HS-27A (cell line): ENCODE results near the gene POLR1D.
"Not testable (repeated sequence)": the region's sequence is repeated elsewhere in the genome, so short reads cannot be mapped to it uniquely, and the experiment has no call there.

ENCODE experiments used
- DNase-seq: peaks from one replicate; pipeline ENCODE4 v3.0.0-alpha.2; 2012; ENCODE audit warnings: low read depth, missing footprints

The POLR1D gene

DNA sequence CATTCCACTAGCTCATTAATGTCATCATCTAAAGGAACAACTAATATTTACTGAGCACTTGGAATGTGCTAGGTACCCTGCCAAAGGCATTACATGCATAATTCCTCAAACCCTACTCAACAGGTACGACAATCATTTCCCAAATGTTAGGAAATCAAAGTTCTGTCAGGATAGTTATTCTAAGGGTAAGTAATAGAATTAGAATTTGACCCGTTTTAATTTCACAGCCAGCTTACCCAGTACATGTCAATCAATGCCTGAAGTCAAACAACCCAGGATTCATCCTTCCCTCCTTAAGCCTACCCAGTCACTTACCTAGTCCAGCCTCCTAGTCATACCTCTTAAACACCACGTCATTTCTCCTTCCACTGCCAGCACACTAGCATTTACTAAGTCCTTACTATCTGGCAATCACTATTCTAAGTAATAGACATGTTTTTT lies 3.8 kb upstream of the POLR1D start:
- DNase-seq = no peak

DNA sequence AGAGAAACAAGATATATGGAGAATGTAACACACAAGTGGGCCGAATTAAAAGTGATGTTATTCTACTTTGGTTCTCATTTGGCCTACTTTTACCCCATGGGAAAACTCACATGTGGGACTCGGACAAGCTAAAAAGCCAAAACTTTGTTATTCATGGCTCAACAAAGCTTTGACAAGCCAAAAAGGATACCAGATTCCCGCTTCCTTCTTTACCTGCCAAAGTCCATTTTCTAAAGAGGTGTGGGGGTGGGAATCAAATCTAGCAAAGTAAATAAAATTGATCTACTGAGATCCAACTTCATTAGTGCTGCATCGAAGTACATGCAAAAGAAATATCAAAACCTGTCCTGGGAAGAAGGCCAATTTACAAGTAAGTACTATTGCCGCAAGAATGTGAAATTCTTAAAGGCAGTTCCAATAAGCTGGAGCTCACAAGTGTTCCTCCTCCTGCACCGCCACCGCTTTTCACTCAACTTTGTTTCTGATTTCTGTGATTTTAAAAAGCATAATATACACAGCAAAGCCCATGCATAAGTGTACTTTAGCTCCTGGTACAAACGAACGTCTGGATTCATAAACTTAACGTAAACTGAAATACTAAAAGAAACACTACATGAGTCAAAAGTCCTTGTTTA lies 2.5 kb upstream of the POLR1D start:
- DNase-seq = no peak

DNA sequence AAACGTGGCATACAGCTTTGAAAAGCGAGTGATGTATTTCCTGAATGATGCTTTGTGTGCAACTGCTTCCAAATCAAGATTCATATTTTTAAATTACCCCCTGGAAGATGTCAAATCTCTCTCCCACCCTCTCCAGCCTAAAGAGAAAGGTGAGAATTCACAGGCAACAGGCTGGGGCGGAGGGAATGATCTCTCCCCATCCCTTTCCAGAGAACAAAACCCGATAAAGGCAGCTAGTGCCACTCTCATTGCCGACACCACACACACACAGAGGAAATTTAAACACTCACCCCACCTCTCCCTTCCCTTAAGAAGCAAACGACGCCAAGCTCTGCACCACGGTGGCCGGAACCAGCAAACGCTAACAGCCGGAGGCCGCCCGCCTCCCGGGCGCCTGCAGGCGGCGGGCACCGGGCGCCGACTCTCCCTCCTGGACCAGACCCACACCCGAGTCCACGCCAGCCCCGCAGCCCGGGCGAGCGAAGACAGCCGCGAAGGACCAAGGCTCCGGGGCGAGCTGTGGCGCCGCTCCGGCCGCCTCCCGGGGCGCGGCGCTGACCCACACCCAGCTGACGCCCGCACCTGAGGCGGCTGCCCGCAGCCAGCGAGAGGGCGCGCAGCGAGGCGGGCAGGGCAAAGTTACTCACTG lies 1.8 kb upstream of the POLR1D start:
- no peak for DNase-seq

DNA sequence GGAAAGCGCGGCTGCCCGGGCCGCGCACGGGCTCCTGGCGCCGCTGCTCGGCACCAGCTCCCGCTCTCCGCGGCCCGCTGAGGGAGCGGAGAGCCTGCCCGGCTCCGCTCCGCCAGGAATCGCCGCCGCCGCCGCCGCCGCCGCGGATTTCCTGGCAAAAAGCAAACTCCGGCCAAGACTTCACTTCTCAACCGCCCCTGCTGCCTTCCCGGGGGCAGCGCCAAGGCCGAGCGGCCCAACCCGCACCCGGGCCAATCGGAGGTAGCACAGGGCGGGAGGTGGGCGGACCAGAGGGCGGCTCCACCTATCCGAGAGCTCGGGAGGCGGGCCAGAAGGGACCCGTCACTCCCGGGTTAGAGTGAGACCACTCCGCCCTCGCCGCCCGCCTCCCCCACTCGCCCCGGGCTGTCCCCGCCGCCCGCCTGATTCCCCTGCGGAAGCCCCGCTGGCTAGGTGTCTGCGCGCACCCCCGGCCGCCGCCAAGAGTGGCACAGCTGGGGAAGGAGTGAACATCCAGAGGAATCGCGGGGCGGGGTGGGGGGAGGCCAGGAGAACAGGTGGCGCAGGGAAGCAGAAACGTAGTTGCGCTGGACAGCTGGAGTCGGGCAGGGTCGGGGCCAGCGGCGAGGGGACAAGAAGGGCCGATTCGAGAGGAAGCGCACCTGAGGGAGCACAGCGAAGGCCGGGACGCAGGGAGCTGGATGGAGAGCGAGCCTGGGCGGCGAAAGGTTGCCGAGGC lies 1.1 kb upstream of the POLR1D start, which contains the start of gene LNX2:
Gene LNX2, minus strand, starts transcription at position 153 of the 739 bp plus-strand sequence. CDS start 38,826 bp downstream, outside the sequence.
- no peak for DNase-seq

DNA sequence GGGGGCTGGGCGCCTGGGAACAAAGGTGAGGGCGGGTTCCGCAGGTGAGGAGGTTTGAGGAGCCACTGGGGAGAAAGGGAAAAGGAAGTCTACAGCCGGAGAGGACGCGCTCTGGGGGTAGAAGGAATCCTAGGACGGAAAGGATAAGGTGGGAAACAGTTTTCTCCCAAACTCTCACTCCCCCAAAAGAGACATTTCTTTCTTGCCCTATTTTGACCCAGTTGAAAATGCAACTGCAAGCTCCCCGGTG lies 651 bp upstream of the POLR1D start:
- no peak for DNase-seq

DNA sequence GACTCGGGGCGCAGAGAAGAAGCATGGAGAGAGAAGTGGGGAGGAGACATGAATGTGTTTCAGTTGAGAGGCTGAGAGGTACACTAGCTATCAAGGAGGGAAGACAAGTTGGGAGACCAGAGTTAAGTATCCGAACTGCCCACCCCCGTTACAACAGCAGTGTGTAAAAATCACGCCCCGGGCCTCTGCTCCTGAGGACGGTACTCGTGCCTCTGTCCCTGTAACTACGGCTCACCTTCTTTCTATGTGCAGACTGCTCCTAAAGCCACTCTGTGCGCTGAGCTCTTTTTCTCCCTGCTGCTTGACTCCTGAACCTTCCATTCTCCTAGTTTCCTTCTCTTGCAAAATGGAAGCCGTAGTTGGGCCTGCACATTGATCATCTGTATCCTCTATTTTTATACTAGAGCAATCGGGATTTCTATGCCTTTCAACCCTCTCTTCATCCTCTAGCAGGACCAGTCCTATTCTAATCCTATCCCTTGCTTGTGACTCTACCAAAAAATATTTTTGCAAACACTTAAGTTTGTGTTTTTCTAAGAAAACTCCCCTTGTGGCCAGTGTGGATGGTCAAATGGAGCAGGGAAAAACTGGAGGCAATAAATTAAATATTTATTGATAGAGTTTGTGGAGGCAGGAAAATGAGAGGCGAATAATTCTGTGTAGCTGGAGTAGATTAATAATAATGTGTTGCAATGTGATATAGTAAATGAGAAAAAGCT lies 569 bp downstream of the POLR1D start:
- no peak for DNase-seq

DNA sequence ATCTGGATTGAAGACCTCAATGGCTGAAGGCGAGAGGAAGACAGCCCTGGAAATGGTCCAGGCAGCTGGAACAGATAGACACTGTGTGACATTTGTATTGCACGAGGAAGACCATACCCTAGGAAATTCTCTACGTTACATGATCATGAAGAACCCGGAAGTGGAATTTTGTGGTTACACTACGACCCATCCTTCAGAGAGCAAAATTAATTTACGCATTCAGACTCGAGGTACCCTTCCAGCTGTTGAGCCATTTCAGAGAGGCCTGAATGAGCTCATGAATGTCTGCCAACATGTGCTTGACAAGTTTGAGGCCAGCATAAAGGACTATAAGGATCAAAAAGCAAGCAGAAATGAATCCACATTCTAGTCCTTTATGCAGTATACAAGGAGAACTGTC lies 1.2 kb downstream of the POLR1D start:
- DNase-seq = no peak

DNA sequence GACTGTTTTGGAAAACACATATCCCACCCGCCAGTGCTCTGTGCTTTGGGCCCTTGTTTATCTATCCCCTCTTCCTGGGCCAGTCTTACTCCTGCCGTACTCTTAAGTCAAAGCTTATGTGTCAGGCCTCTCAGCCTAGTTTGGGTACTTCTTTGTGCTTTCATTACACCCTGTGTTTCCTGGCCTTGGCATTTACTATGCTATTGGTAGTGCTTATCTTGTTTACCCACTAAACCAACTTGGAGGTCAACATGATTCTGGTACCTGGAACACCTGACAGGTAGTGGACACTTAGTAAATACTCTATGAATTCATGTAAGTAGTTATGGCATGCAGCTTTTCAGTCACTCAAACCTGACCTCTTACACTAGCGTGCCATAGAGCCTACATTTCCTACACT lies 2.4 kb downstream of the POLR1D start:
- no peak for DNase-seq

DNA sequence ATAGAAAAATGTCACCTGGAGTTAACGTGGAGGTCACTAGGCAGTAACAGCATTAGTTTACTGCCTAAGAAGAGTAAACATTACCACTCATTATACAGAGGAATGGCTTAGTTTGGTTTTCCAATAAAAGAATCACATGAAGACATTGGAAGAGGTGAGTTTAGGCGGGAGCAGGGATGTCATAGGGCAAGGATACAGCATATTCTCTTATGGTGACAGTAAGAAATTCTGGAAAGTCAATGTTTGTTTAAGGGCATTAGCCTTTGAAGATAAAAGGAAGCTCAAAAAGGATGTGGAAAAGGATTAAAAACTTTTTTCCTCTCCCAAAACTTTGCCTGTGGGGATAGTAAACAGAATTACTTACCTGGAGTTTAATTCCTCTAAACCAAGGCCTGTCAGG lies 4.1 kb downstream of the POLR1D start:
- DNase-seq = no peak

DNA sequence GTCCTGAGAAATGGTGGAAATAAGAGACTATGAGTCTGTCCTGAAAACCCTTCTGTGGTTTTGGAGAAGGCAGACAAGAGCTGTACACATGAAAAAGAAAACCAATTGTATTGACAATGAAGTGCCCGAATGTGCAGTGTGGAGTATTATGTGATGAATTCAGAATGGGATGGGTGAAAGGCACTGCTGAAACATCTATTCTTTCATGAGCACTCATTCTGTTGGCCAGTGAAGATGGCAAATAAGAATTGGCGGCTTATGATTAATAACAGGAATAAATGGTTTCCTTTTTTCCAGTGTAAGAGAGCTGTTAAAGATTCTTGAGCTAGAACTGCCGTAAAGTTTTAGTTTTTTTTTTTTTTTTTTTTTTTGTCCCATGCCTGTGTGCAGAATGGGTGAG lies 5.7 kb downstream of the POLR1D start:
- DNase-seq = no peak

DNA sequence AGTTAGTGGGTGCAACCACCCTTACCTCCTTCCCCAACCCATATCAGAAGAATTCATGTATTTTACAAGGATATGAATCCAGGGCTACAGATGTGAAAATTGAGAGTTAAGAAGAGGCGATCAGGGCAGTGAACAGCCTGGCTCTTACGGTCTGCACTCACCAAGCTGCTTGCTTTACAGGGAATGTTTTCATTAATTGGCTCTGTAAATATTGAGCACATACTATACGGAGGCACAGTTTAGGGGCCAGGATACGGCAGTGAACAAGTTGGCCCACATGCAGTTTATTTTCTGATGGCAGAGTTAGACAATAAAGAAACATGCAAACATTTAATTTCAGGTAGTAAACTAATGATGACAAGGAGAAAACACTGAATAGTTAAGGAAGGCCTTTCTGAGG lies 6.4 kb downstream of the POLR1D start:
- DNase-seq = no peak

DNA sequence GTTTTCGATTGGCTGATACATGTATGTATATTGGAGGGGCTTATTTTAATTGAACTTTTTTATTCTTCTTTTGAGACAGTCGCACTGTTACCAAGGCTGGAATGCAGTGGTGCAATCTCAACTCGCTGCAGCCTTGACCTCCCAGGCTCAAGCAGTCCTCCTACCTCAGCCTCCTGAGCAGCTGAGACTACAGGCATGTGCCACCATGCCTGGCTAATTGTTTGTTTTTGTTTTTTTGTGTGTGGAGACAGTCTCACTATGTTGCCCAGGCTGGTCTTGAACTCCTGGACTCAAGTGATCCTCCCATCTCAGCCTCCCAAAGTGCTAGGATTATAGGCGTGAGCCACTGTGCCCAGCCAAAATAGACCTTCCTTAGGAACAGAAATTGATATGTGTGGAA lies 7.1 kb downstream of the POLR1D start:
- DNase-seq = not testable (repeated sequence)

DNA sequence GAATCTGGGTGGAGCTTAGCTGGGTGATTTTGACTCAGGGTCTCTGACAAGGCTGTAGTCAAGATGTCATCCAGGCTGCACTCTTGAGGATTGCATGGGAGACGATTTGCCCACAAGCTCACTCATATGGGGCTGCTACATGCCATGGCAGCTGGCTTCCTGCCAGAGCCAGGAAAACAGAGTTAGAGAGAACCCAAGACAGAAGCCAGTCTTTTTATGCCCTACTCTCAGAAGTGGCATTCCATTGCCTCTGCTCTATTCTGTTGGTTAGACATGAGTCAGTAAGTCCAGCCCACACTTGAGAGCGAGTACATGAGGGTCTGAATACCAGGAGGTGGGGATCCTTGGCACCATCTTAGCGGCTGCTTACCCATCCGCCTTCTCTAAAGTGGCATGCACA lies 9.5 kb downstream of the POLR1D start:
- no peak for DNase-seq

DNA sequence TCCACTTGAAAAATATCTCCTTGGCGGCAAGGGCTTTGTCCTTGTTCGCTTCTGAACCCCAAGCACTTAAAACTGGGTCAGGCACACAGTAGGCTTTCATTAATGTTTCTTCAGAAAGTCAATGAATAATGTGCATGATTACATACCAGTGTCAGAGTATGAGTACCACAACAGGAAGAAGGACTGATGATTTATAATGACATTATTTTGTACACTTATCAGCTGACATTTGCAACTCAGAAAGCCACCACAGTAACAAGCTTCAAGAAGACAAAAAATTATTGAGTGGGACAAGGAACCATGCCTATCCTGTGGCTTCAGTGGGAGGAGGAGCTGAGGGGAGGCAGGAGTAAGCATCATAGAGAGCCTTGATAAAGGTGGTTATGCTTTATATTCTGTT lies 10.0 kb downstream of the POLR1D start:
- no peak for DNase-seq

DNA sequence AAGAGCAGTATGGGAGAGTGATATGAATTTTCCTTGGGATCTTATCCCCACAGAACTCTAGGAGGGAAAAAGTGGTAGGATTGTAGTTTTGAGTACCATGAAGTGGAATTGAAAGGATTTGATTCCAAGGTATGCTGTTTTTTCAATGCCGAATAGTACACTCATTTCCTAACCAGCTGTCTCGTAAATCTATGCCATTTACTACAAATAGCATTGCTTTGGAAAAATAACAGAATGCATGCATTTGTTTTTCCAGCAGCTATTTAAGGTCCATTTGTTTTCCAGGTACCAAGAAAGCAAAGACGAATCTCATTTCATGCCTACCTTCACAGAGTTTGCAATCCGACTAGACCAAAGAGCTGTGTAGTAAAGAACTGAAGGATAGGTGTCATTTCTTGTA lies 10.5 kb downstream of the POLR1D start:
- DNase-seq = no peak

DNA sequence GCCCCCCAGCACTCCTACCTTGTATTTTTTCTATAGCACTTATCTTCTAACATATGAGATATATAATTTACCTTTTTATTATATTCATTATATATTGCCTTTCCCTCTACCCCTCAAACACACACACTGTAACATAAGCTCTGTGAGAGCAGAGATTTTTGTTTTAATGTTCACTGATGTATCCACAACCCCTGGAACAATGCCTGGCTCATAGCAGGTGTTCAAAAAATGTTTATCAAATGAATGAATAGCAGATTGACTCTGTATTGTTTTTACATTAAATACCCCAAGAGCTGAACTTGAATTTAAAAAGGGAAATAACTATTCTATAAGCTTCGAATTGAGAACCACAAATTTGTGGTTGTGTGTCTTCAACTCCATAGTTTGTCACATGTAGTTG lies 11.0 kb downstream of the POLR1D start:
- no peak for DNase-seq

DNA sequence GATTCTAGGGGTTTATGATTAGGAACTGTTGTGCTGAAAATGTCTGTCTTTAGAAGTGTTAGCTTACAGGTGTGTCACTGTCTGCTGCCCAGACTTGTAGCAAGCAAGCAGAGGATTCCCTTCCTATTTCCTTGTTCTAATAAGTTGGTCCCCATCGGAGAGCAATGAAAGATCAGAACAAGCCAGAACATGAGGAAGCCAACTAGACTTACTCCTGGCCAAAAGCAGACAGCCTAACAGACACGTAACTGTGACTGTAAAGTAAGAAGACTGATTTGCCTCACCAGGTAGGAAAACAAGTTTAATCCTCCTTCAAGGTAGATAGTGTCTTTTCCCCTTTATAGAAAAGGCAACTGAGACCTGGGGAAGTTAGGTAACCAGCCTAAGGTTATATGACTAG lies 12.5 kb downstream of the POLR1D start:
- no peak for DNase-seq

DNA sequence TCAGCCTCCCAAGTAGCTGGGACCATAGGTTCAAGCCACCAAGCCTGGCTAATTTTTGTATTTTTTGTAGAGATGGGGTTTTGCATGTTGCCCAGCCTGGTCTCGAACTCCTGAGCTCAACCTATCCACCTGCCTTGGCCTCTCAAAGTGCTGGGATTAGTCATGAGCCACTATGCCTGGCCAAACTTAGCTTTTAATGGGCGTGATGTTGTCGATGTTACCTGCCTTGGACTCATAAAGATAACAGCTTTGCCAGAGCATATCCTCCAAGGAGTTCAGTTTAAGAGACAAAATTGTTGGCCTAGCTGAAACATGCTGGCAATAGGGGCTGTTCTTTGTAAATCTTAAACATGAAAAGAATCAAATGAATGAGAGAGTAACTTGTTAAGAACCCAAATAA lies 13.1 kb downstream of the POLR1D start:
- no peak for DNase-seq

DNA sequence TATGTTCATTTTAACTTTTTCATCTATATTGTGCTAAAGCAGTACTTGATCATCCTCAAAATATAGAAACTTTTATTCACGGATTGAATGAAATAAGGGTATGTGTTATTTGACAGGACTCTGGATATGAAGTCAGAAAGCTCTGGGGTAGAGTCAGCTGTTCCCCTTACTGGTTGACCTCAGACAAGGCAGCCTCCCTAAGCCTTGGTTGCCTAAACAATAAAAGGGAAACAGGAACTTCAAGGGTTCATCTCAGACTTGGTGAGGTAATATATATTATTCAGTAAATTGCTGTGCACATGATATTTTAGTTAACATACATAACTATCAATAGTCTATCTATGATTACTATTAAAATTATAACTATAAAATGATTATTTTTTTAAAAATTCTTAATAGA lies 13.6 kb downstream of the POLR1D start:
- no peak for DNase-seq

DNA sequence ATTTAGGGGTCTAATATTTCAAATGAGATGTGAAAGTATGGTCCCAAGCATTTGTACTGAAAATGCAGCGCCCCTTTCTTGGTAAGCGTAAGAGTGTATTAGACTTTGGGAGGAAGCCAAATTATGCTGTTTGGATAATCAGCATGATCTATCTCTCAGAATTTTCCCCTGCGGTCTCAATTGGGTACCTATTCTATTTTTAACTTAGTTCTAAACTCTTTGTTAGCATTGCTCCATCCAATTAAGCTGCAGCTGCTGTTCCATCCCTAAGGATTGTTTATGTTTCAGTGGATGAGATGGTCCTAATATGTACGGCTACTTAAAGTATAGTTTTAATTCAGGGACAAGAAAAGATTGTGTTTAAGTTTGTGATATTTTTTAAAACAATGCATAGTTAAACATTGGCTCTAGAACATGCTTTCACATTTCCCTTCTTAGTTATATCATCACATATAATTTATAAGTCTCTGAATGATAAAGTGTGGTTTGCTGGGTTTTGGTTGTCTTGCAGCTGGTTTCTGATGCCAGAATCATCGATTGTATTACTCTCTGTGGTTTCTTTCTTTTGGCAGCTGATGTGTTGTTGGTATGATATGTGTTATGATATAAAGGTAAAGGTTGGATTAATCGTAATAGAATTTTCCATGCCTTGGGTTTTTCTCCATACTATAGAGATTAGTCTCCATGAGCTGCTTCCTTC lies 15.0 kb downstream of the POLR1D start:
- DNase-seq = no peak

DNA sequence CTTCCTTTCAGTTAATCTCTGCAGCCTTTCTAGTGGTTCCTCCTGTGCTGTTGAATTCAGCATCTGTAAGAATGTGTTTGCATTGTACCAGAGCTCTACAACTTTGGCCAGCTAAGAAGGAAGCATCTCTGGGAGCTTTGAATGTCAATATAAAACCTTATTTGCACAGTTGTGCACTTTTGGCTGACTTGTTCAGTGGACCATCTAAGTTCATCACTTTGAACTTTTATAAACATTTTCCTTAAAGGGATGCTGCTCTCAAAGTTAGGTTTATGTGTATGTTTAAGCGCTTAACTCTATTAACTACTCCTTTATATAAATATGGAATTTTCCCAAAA lies 15.6 kb downstream of the POLR1D start:
- DNase-seq = no peak

DNA sequence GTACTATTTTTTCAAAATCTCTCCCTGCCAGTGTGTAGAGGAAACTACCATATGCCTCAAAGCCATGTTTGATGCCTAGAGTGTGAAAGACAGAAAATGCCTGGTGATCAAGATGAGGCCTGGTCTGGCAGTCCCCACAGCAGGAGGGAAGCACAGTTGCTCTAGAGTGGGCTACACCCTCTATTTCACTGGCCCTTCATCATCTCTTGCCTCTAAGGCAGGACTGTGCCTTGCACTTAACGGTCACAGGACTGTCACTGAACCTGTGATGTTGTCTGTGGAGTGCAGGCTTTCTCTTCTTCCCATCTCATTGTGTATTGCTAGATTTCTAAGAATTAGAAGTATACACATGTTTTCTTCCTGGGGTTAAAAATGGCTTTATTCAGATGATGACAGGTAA lies 16.3 kb downstream of the POLR1D start:
- DNase-seq = no peak

DNA sequence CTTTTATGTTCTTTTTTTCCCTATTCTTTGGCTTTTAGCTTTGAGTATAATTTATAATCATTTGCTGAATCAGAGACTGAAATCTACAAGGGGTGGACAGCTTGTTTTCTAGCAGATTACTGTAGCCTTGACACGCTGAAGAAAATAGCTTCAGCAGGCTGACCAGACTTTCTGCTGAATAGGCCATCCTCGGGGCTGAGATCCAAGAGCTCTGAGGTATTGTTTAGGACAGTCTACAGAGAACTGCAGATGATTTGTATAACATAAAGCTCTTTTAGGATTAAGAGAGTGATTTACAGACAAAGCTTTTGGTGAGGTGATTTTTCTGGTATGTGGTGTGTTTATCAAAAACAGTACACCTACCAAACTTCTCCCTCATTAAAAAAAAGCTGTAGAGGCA lies 16.8 kb downstream of the POLR1D start:
- no peak for DNase-seq
